T-cell (primary cell): ENCODE data around the gene COL18A1. TPM values are rescaled to one million over a fixed set of nuclear protein-coding genes. Genes with fewer than 3 reads are reported as not detected.

Experiments
- ATAC-seq, 4 experiments: fragments of 200-7000 bp in 3 of 4; fragments of 150-1000 bp in 1 of 4; cut with Tn5 transposase; replicated peaks in 1 of 4; 1 replicate in 3 of 4; 2 replicates in 1 of 4; pipeline ENCODE4 v1.10.0; 2021; ENCODE audit warnings: moderate library complexity in 3 of 4, mild to moderate bottlenecking in 2 of 4, moderate number of reproducible peaks in 1 of 4
- CTCF ChIA-PET, 2 donors: fragments of 300-600 bp; sonication (Branson Sonifier 250); formaldehyde crosslinking; loops; one replicate each; lab custom pipeline; 2022; ENCODE audit warnings: antibody characterized with exemption in 2 of 2; lab: Charles Lee
- POLR2A ChIA-PET, 2 donors: fragments of 300-600 bp; sonication (Branson Sonifier 250); formaldehyde crosslinking; loops; one replicate each; lab custom pipeline; 2022; ENCODE audit warnings: antibody characterized with exemption in 2 of 2; lab: Charles Lee
- DNase-seq, 35 experiments: peaks; one replicate each; pipeline versions ENCODE4 v3.0.0 to v3.0.0-alpha.2; 2013 to 2023
- H3K27ac ChIP-seq: one replicate; pipeline ENCODE4 v1.5.1; 2013; ENCODE audit warnings: low read length
- H3K27me3 ChIP-seq, 2 experiments: replicated peaks in 1 of 2; 1 replicate in 1 of 2; 2 replicates in 1 of 2; pipeline versions ENCODE4 v1.6.1 to v1.7.0; 2013; ENCODE audit warnings: low read length in 1 of 2, mixed read lengths in 1 of 2; ENCODE audit not compliant: control insufficient read depth in 2 of 2, insufficient read depth in 2 of 2; ENCODE audit errors: extremely low read depth in 1 of 2
- H3K36me3 ChIP-seq, 2 donors: 1 replicate in 1 of 2; 2 replicates in 1 of 2; pipeline versions ENCODE4 v1.6.1 to v1.7.0; 2013; ENCODE audit warnings: low read length in 1 of 2; ENCODE audit not compliant: control insufficient read depth in 2 of 2, insufficient read depth in 1 of 2; ENCODE audit errors: extremely low read depth in 1 of 2
- H3K4me1 ChIP-seq, 2 experiments: 1 replicate in 1 of 2; 2 replicates in 1 of 2; pipeline versions ENCODE4 v1.6.1 to v1.7.0; 2013; ENCODE audit warnings: low read length in 2 of 2, mixed read lengths in 1 of 2; ENCODE audit not compliant: insufficient read depth in 2 of 2, control insufficient read depth in 1 of 2; ENCODE audit errors: extremely low read depth in 1 of 2
- H3K4me3 ChIP-seq, 2 donors: 1 replicate in 1 of 2; 2 replicates in 1 of 2; pipeline versions ENCODE4 v1.5.1 to v1.7.0; 2013; ENCODE audit warnings: mild to moderate bottlenecking in 2 of 2, low read length in 1 of 2, moderate library complexity in 1 of 2; ENCODE audit not compliant: control insufficient read depth in 1 of 2; ENCODE audit errors: extremely low read depth in 1 of 2
- H3K9me3 ChIP-seq: 2 replicates; pipeline ENCODE4 v1.7.0; 2013
- H3K27ac Mint-ChIP-seq, 2 donors: one replicate each; pipeline ENCODE4 v1.8.0; 2020 to 2021; ENCODE audit warnings: mild to moderate bottlenecking in 2 of 2, mixed read lengths in 2 of 2
- H3K27me3 Mint-ChIP-seq, 2 donors: one replicate each; pipeline ENCODE4 v1.8.0; 2021 to 2022; ENCODE audit warnings: mixed read lengths in 2 of 2
- H3K36me3 Mint-ChIP-seq: one replicate; pipeline ENCODE4 v1.8.0; 2021; ENCODE audit warnings: mixed read lengths
- H3K4me1 Mint-ChIP-seq, 3 donors: one replicate each; pipeline ENCODE4 v1.8.0; 2020 to 2022; ENCODE audit warnings: mixed read lengths in 3 of 3, mild to moderate bottlenecking in 1 of 3
- H3K4me3 Mint-ChIP-seq, 3 donors: one replicate each; pipeline ENCODE4 v1.8.0; 2020 to 2022; ENCODE audit warnings: mild to moderate bottlenecking in 3 of 3, mixed read lengths in 3 of 3, moderate library complexity in 3 of 3
- H3K9me3 Mint-ChIP-seq, 3 donors: one replicate each; pipeline ENCODE4 v1.8.0; 2020 to 2022; ENCODE audit warnings: mixed read lengths in 3 of 3
- WGBS: methylation state at CpG from one replicate; pipeline ENCODE4 v1.1.5; 2013; ENCODE audit warnings: missing lambda C conversion rate; ENCODE audit not compliant: insufficient coverage; 5-methylcytosine and 5-hydroxymethylcytosine counted together
- total RNA-seq, 35 experiments: library from RNA in 6 of 35; stranded (reverse) in 6 of 35; fragments of 120-200 nt in 1 of 35; gene quantifications; one replicate each; pipeline versions ENCODE4 v1.2.1 to v1.2.4 and lab custom pipeline; 2013 to 2026

The COL18A1 gene
- total RNA-seq, 5 donors from 2014 or later (not counting 1 experiment from before 2014, with no cell fraction given): 7.2 to 53.8 (median 10.5) TPM

DNA sequence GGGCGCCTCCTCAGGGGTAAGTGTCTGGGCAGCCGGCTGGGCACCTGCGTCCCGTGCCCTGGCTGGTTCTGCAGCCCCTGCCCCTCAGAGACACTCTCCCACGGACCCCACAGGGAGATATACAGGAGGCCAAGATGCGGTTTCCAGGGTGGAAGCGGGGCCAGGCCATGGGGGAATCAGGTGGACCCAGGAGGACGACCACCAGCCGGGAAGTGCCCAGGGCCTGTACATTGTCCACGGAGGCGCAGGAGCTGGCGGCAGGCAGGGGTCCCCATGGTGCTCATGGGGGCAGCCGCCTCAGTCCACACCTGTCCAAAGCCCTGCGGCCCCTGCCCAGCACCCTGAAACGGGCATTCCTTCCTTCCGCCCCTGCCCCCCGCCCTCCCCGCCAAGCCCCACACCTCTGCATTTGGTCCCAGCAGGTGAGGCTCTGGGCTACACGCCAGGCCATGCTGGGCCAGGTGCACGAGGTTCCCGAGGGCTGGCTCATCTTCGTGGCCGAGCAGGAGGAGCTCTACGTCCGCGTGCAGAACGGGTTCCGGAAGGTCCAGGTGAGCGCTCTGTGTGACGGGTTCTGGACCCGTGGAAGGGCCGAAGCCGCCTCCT is 100.6 kb downstream of the COL18A1 start:
- CTCF ChIA-PET: no interaction called here
- Histone ChIP-seq H3K9me3 (no peaks in the 10 kb centered on the region), H3K36me3 (no peaks in the 10 kb centered on the region), H3K4me1 (no peaks in the 10 kb centered on the region), H3K27ac (no peak overlapping the region), H3K27me3 (peaks cover 0 to 2% of the 10 kb centered on the region in 2 experiments), H3K4me3 (no peak overlapping the region)
- WGBS: 88% methylated on average over 29 of the region's 33 CpGs
- ATAC-seq (no peak), DNase-seq (no peak)
- H3K27ac Mint-ChIP-seq: no peak overlapping the region
- H3K4me3 Mint-ChIP-seq: no peak overlapping the region
- H3K4me1 Mint-ChIP-seq: no peaks in the 10 kb centered on the region
- H3K36me3 Mint-ChIP-seq: no peaks in the 10 kb centered on the region
- H3K27me3 Mint-ChIP-seq: no peaks in the 10 kb centered on the region
- H3K9me3 Mint-ChIP-seq: peaks cover 0 to 7% (median 0%) of the 10 kb centered on the region in 3 donors
- POLR2A ChIA-PET: no interaction called here

DNA sequence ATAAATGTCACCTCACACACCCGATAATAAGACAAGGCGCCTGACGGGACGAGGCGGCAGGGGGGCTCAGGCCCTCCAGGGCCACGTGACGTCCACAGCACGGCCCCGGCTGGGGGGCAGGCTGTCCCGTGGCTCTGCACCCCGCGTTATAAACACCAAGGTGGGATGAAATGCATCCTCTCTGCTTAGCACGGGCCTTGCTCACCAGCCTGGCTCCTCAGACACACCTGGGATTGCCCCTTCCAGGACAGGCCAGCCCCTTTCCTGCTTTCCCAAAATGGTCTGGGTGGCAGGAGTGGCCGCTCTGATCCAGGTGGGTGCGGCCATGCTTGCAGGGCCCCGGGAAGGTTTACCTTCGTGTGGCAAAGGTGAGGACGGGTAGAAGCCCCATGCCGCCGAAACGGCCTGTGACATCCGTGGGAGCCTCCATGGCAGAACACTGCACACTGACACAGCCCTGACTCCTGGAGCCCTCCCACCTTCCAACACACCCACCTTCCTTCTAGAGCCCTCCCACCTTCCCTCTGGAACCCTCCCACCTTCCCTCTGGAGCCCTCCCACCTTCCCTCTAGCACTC is 101.4 kb downstream of the COL18A1 start:
- peaks cover under 1% of the 10 kb centered on the region for H3K36me3 Mint-ChIP-seq
- no peak overlapping the region for H3K27ac Mint-ChIP-seq
- Histone ChIP-seq H3K36me3 (peaks cover 0 to 4% of the 10 kb centered on the region in 2 donors), H3K4me3 (no peak overlapping the region), H3K27ac (no peak overlapping the region), H3K4me1 (no peaks in the 10 kb centered on the region), H3K27me3 (peaks cover 0 to 2% of the 10 kb centered on the region in 2 experiments), H3K9me3 (no peaks in the 10 kb centered on the region)
- WGBS: 82% methylated on average over 17 of the region's 22 CpGs
- no peaks in the 10 kb centered on the region for H3K4me1 Mint-ChIP-seq
- ChIA-PET POLR2A (no interaction called here), CTCF (no interaction called here)
- DNase-seq: no peak
- H3K4me3 Mint-ChIP-seq: no peak overlapping the region
- H3K9me3 Mint-ChIP-seq: peaks cover 0 to 7% (median 0%) of the 10 kb centered on the region in 3 donors
- no peak for ATAC-seq
- H3K27me3 Mint-ChIP-seq: no peaks in the 10 kb centered on the region

- ChIA-PET CTCF (no interaction called here), POLR2A (no interaction called here)
- no peak overlapping the region for H3K4me3 ChIP-seq
- H3K27me3 Mint-ChIP-seq: no peaks in the 10 kb centered on the region
- H3K27ac ChIP-seq: no peak overlapping the region
- H3K36me3 Mint-ChIP-seq: peaks cover 3% of the 10 kb centered on the region
- no peak overlapping the region for H3K4me3 Mint-ChIP-seq
- no peak for DNase-seq
- 77% methylated on average over 7 of the region's 13 CpGs for WGBS
- H3K4me1 ChIP-seq: no peaks in the 10 kb centered on the region
- H3K36me3 ChIP-seq: peaks cover 0 to 10% of the 10 kb centered on the region in 2 donors
- H3K9me3 ChIP-seq: no peaks in the 10 kb centered on the region
- H3K4me1 Mint-ChIP-seq: no peaks in the 10 kb centered on the region
- peaks cover 0 to 2% of the 10 kb centered on the region in 2 experiments for H3K27me3 ChIP-seq
- no peak for ATAC-seq
- H3K27ac Mint-ChIP-seq: no peak overlapping the region
- H3K9me3 Mint-ChIP-seq: peaks cover 0 to 7% (median 0%) of the 10 kb centered on the region in 3 donors
These were observed 102.0 kb downstream of the COL18A1 start for GRCh38 chr21:45506836-45507522.

- POLR2A ChIA-PET: no interaction called here
- H3K27me3 Mint-ChIP-seq: no peaks in the 10 kb centered on the region
These were observed 102.5 kb downstream of the COL18A1 start for GRCh38 chr21:45507523-45507875.

DNA sequence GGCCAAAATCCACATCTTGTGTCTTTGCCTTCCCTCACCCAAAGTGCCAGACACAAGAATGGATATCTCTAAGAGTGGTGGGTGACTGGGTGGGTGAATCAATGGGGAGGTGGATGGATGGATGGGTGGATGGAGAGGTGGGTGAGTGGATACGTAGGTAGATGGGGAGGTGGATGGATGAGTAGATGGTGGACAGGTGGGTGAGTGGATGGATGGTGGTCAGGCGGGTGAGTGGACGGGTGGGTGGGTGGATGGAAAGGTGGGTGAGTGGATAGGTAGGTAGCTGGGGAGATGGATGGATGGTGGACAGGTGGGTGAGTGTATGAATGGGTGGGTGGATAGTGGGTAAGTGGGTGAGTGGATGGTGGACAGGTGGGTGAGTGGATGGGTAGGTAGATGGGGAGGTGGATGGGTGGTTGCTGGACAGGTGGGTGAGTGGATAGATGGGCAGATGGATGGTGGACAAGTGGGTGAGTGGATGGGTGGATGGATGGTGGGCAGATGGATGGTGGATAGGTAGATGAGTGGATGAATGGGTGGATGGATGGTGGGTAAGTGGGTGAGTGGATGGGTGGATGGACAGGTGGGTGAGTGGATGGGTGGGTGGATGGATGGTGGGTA is 103.0 kb downstream of the COL18A1 start:
- ChIA-PET CTCF (no interaction called here), POLR2A (no interaction called here)
- H3K36me3 ChIP-seq: peaks cover 0 to 13% of the 10 kb centered on the region in 2 donors
- no peak overlapping the region for H3K4me3 Mint-ChIP-seq
- no peaks in the 10 kb centered on the region for H3K4me1 Mint-ChIP-seq
- 95% methylated on average over 3 of the region's 3 CpGs for WGBS
- no peak overlapping the region for H3K27ac Mint-ChIP-seq
- H3K4me3 ChIP-seq: no peak overlapping the region
- DNase-seq: no peak
- no peak for ATAC-seq
- no peaks in the 10 kb centered on the region for H3K9me3 Mint-ChIP-seq
- no peaks in the 10 kb centered on the region for H3K4me1 ChIP-seq
- H3K27me3 ChIP-seq: peaks cover 0 to 2% of the 10 kb centered on the region in 2 experiments
- H3K27me3 Mint-ChIP-seq: no peaks in the 10 kb centered on the region
- H3K27ac ChIP-seq: no peak overlapping the region
- peaks cover 3% of the 10 kb centered on the region for H3K36me3 Mint-ChIP-seq
- H3K9me3 ChIP-seq: no peaks in the 10 kb centered on the region

More at GRCh38 chr21:45507523-45507875, 102.5 kb downstream of the COL18A1 start:
- H3K4me3 ChIP-seq: no peak overlapping the region
- H3K9me3 Mint-ChIP-seq: peaks cover 0 to 2% (median 0%) of the 10 kb centered on the region in 3 donors
- no peaks in the 10 kb centered on the region for H3K4me1 ChIP-seq
- H3K9me3 ChIP-seq: no peaks in the 10 kb centered on the region
- no peak overlapping the region for H3K4me3 Mint-ChIP-seq
- H3K27ac Mint-ChIP-seq: no peak overlapping the region
- H3K4me1 Mint-ChIP-seq: no peaks in the 10 kb centered on the region
- peaks cover 0 to 13% of the 10 kb centered on the region in 2 donors for H3K36me3 ChIP-seq
- no peak for DNase-seq
- 97% methylated on average over 7 of the region's 9 CpGs for WGBS
- CTCF ChIA-PET: no interaction called here
- H3K36me3 Mint-ChIP-seq: peaks cover 3% of the 10 kb centered on the region
- no peak overlapping the region for H3K27ac ChIP-seq
- peaks cover 0 to 2% of the 10 kb centered on the region in 2 experiments for H3K27me3 ChIP-seq
- ATAC-seq: no peak
